GM19463 (cell line): ENCODE results near the gene MAGOH.
"Not testable (repeated sequence)": the region's sequence is repeated elsewhere in the genome, so short reads cannot be mapped to it uniquely, and the experiment has no call there.

Source experiments
- ATAC-seq: cut with Tn5 transposase; IDR thresholded peaks from one replicate; pipeline ENCODE4 v1.9.1; 2021; ENCODE audit warnings: mild to moderate bottlenecking, moderate library complexity; ENCODE audit not compliant: unreplicated experiment

Gene MAGOH

GRCh38 chr1:53190210-53190611 lies 48.1 kb downstream of the MAGOH start:
- no peak for ATAC-seq

GRCh38 chr1:53189061-53189460 lies 49.3 kb downstream of the MAGOH start:
- no peak for ATAC-seq

- ATAC-seq = no peak
Observed at GRCh38 chr1:53188099-53188498, 50.2 kb downstream of the MAGOH start.

GRCh38 chr1:53187401-53187800 lies 50.9 kb downstream of the MAGOH start:
- ATAC-seq = no peak

GRCh38 chr1:53186533-53186932 lies 51.8 kb downstream of the MAGOH start:
- no peak for ATAC-seq

- ATAC-seq = not testable (repeated sequence)
Observed at GRCh38 chr1:53185955-53186297, 52.4 kb downstream of the MAGOH start.

- no peak for ATAC-seq
Observed at GRCh38 chr1:53183095-53183990, 55.0 kb downstream of the MAGOH start.

GRCh38 chr1:53182716-53183094 lies 55.6 kb downstream of the MAGOH start:
- ATAC-seq = no peak

GRCh38 chr1:53182111-53182593 lies 56.2 kb downstream of the MAGOH start:
- ATAC-seq = no peak

GRCh38 chr1:53180951-53181350 lies 57.4 kb downstream of the MAGOH start:
- no peak for ATAC-seq

- ATAC-seq = no peak
Observed at GRCh38 chr1:53180226-53180625, 58.1 kb downstream of the MAGOH start.
